HUES48 (cell line): ENCODE data around the gene TMEM79.

Source experiments
- H3K27ac ChIP-seq: one replicate; pipeline ENCODE4 v1.7.0; 2013; ENCODE audit warnings: low read depth, low read length, inconsistent platforms
- H3K27me3 ChIP-seq: 2 replicates; pipeline ENCODE4 v1.6.1; 2013; ENCODE audit warnings: mild to moderate bottlenecking, low read length; ENCODE audit not compliant: control insufficient read depth, insufficient read depth
- H3K36me3 ChIP-seq: 2 replicates; pipeline ENCODE4 v1.6.1; 2013; ENCODE audit warnings: low read length; ENCODE audit not compliant: control insufficient read depth, insufficient read depth
- H3K4me1 ChIP-seq: 2 replicates; pipeline ENCODE4 v1.6.1; 2013; ENCODE audit warnings: mild to moderate bottlenecking, low read length; ENCODE audit not compliant: control insufficient read depth, insufficient read depth
- H3K4me3 ChIP-seq: 2 replicates; pipeline ENCODE4 v1.5.1; 2013; ENCODE audit warnings: mild to moderate bottlenecking, low read depth, low read length
- H3K9ac ChIP-seq: 2 replicates; pipeline ENCODE4 v1.6.1; 2013; ENCODE audit warnings: mild to moderate bottlenecking, low read depth, low read length, moderate library complexity
- H3K9me3 ChIP-seq: 2 replicates; pipeline ENCODE4 v1.6.1; 2013; ENCODE audit warnings: low read length; ENCODE audit not compliant: control insufficient read depth, insufficient read depth

TMEM79 gene

DNA sequence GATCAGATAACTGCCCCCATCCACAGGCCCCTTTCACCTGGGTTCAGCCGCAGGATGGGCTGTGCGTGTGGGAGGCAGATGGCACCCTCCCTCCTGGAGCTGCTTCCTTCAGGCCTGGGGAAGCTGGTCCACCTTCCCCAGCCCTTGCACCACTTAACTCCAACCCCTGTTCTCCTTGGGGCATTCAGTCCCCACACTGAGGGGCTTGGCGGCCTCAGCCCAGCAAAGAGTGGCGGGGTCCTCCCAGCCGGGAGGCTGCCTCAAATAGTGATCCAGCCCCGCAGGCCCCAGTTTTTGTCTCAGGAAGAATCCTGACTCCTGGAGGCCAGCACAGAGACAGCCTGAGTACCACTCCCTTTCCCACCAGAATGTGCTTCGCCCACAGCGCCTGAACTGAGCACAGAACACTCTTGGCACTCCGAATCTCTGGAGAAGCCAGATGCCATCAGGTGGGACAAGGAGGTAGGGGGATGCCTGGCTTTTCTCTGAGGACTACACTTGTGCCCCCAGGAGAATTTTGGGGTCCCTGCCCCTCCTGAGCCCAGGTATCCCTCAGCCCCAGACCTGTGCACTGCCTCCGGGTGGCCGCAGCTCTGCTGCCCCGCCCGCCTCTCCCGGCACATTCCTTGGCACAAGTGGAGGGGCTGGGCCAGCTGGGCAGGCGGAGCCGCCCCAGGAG is 37.2 kb upstream of the TMEM79 start:
- Histone ChIP-seq H3K27ac (no peak overlapping the region), H3K4me1 (peaks cover 15% of the 10 kb centered on the region), H3K9me3 (no peaks in the 10 kb centered on the region)

DNA sequence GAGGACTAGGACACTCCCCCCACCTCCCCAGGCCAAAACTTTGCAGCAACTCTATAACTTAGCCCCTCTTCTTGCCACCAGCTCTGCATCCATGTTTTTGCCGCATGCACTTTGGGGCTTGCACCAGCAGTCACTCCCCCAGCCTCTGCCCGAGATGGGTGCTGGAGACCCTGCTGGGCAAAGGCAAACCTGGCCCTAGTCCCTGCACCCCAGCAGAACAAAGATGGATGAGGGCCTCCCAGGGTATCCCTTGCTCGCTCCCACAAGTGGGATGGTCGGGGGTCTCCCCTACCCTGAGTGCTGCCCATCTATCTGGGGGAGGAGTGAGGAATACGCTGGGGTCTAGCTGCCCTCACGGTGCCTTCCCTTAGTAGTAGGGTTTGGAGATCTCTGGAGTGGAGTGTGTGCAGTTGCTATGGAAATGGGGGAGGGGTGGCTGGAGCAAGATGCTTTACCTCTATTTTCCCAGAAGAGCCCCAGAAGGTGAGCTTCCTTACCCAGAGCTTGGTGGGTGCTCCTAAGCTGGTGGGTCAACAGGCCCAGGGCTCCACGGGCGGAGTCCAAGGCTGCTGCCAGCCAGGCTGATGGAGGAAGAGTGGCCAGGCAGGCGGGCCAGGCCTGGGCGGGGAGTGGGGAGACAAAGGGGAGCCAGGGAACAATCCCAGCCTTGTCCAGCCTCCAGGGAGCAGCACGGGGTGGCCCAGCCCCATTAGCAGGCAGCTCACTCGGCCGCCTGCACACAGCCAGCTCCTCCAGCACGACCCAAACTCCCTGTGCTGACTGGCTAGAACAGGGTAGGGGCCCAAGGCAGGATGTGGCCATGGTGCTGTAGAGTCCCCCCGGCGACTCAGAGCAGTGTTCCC is 36.4 kb upstream of the TMEM79 start, which contains the start of gene PAQR6:
Gene PAQR6 (minus strand): TSS at position 597 of the 863 bp plus-strand sequence. CDS start 1,325 bp downstream, outside the sequence.
- Histone ChIP-seq H3K4me1 (peaks cover 15% of the 10 kb centered on the region), H3K36me3 (peaks cover 38% of the 10 kb centered on the region), H3K27ac (peak within 1 kb of the TSS; percentile 54), H3K27me3 (peaks cover 8% of the 10 kb centered on the region), H3K9me3 (no peaks in the 10 kb centered on the region), H3K4me3 (no peak within 1 kb of the TSS), H3K9ac (no peak within 1 kb of the TSS)

More for the DNA sequence above, 37.2 kb upstream of the TMEM79 start:
- Histone ChIP-seq H3K27me3 (peaks cover 8% of the 10 kb centered on the region), H3K36me3 (peaks cover 31% of the 10 kb centered on the region), H3K9ac (no peak overlapping the region), H3K4me3 (no peak overlapping the region)

DNA sequence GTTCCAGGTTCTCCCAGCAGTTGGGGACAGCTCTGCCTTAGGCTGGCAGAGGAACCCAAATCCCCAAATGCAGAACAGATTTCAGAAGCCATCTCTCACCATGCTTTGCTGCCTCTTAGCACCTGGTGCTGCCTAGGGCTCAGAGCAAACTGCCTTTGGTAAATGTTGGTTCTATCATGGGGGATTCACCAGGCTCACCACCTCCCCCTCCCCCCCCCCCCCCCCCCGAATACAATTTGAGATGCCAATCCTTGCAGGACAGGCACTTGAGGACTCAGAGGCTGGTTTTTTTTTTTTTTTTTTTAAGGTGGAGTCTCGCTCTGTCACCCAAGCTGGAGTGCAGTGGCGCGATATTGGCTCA is 35.8 kb upstream of the TMEM79 start:
- Histone ChIP-seq H3K36me3 (peaks cover 44% of the 10 kb centered on the region), H3K9ac (no peak overlapping the region), H3K27ac (peak overlapping the region; percentile 54), H3K4me1 (peaks cover 15% of the 10 kb centered on the region), H3K4me3 (no peak overlapping the region), H3K27me3 (peaks cover 8% of the 10 kb centered on the region), H3K9me3 (no peaks in the 10 kb centered on the region)

DNA sequence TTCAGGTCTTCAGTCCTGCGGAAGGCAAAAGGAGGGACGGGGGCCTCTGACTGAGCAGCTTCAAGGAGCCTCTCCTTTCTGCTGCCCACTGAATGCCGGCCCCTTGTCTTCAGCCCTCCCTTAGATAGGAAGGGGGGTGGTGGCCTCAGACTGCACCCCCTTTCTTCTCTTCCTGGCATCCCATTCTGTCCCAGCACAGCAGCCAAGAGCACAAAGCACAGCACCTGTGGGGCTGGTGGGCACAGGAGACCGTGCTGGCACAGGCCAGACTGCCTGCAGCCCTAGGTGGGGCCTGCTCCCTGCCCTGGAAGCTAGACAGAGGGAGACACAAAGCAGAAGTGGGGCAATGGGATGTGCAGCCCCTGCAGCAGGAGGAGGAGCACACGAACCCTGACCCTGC is 34.5 kb upstream of the TMEM79 start:
- H3K27ac ChIP-seq = no peak overlapping the region
- peaks cover 56% of the 10 kb centered on the region for H3K36me3 ChIP-seq
- H3K4me1 ChIP-seq = peaks cover 15% of the 10 kb centered on the region
- H3K9me3 ChIP-seq = no peaks in the 10 kb centered on the region
- H3K27me3 ChIP-seq = peaks cover 8% of the 10 kb centered on the region
- no peak overlapping the region for H3K4me3 ChIP-seq
- H3K9ac ChIP-seq = no peak overlapping the region

DNA sequence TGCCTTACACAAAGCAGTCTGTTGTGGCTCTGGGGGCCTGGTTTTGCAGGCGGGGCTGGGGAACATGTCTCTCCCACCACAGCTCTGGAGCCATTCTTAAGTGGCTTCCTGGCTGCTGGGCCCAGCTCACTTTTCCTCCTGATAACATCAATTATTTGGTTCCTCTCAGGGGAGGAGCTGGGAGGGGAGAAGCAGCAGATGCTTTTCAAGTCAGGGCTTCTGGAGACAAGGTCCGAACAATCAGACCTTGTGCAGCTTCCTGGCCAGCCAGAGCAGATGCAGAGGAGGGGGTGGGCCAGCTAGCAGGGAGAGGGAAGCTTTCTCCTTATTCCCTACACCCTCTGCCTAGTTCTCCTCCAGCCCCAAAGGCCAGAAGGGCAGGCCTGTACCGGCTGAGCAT is 32.6 kb upstream of the TMEM79 start:
- no peak overlapping the region for H3K9ac ChIP-seq
- H3K4me3 ChIP-seq = no peak overlapping the region
- H3K9me3 ChIP-seq = no peaks in the 10 kb centered on the region
- H3K4me1 ChIP-seq = 0 out of 2 replicates have a peak, but pooled peaks cover 4% of the 10 kb centered on the region
- H3K27me3 ChIP-seq = no peaks in the 10 kb centered on the region
- no peak overlapping the region for H3K27ac ChIP-seq
- peaks cover 66% of the 10 kb centered on the region for H3K36me3 ChIP-seq

DNA sequence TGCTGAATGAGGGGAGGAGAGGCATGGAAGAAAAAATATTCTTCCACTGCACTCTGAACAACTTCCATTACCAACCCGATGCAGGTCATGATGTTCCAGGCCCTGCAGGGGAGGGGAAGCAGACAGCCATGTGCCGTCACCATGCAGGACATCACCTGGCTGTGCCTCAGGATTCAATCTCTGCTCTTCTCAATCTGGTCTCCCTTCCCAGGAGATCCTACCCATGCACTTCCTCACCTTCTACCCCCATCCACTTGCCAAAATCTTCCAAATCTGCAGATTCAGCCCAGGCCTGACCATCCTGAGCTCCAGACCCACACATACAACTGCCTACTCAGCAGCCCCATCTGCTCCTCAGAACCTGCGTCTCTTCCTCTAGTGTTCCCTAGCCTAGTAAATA is 30.5 kb upstream of the TMEM79 start:
- Histone ChIP-seq H3K27me3 (no peaks in the 10 kb centered on the region), H3K4me1 (no peaks in the 10 kb centered on the region), H3K4me3 (no peak overlapping the region), H3K36me3 (peaks cover 87% of the 10 kb centered on the region), H3K9me3 (no peaks in the 10 kb centered on the region), H3K9ac (no peak overlapping the region), H3K27ac (no peak overlapping the region)

DNA sequence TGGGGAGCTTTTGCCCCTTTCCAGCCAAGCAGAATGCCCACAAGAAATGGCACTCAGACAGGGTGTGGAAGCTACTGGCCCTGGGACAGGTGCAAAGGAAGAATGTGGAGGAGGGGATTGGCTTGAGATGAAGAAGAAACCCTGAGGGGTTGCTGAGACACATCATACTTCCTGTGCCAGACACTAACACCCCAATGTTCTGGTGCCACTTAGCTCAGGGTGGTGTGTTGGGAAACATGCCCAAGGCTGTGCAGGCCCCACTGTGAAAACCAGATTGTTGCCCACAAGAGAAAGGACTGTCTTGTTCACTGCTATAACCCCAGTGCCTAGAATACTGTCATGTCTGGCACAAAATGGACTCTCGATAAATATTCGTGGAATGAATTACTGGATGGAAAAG is 26.4 kb upstream of the TMEM79 start:
- Histone ChIP-seq H3K27me3 (no peaks in the 10 kb centered on the region), H3K36me3 (peaks cover 87% of the 10 kb centered on the region), H3K9ac (no peak overlapping the region), H3K27ac (no peak overlapping the region), H3K4me1 (no peaks in the 10 kb centered on the region), H3K4me3 (no peak overlapping the region), H3K9me3 (no peaks in the 10 kb centered on the region)

DNA sequence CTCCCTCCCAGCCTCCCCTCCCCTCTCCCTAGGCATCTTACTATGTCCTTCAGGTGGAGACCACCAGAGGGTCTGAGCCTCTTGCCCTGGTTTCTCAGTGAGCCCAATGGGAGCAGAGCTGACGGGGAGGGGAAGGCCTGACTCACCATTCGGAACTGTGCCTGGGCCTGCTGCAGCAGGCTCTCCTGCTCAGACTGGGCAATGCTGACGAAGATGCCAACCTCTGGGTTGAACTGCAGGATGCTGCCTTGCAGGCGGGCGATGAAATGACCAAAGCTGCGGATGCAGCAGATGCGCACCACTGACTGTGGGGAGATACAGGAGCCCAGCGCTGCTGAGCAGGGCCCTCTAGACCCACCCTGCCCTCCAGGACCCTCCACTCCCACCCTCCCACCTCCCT is 25.3 kb upstream of the TMEM79 start:
- H3K9ac ChIP-seq = no peak overlapping the region
- H3K9me3 ChIP-seq = no peaks in the 10 kb centered on the region
- no peak overlapping the region for H3K4me3 ChIP-seq
- peaks cover 87% of the 10 kb centered on the region for H3K36me3 ChIP-seq
- H3K27ac ChIP-seq = no peak overlapping the region
- no peaks in the 10 kb centered on the region for H3K27me3 ChIP-seq
- no peaks in the 10 kb centered on the region for H3K4me1 ChIP-seq

DNA sequence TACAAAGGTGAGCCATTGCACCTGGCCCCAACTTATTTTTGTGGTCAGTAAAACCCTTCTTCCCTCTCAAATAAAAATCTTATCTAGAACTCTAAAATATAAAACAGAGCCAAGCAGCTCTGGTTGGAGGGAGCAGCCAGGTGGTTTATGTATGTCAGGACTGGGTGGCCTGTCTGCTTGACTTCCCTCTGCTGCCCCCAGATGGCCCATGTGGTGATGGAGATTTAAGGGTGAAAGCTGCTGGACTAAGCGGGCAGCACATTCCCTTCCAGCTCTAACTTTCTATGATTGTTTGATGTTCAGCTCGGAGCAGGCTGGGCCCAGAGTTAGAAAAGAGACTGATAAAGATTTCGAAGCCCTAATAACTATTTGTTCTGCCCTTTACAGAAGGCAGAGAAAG is 24.3 kb upstream of the TMEM79 start:
- Histone ChIP-seq H3K27me3 (no peaks in the 10 kb centered on the region), H3K9me3 (no peaks in the 10 kb centered on the region), H3K27ac (no peak overlapping the region), H3K4me3 (no peak overlapping the region), H3K9ac (no peak overlapping the region), H3K36me3 (peaks cover 89% of the 10 kb centered on the region), H3K4me1 (no peaks in the 10 kb centered on the region)

DNA sequence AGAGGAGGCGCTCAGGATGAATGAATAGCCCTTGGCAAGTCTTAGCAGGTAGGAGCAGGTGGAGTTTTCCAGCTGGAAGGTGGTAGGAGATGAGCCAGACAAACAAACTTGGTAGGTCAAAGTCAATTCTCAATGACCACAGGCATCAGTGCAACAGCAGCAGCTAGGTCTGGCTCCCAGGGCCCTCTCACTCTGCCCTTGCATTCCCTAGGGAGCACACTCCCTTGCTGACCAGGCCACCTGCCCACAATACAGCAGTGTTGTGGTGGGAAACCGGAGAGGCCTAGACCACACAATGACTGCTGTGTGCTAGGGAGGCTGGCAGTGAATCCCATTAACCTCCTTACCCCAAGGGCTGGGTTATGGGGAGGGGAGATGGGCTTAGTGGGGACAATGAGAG is 23.2 kb upstream of the TMEM79 start:
- H3K9me3 ChIP-seq = no peaks in the 10 kb centered on the region
- H3K9ac ChIP-seq = no peak overlapping the region
- H3K4me1 ChIP-seq = no peaks in the 10 kb centered on the region
- no peak overlapping the region for H3K4me3 ChIP-seq
- H3K27me3 ChIP-seq = no peaks in the 10 kb centered on the region
- H3K36me3 ChIP-seq = peaks cover 96% of the 10 kb centered on the region
- no peak overlapping the region for H3K27ac ChIP-seq
